OCI-M2 (cell line): ENCODE data around the gene RPP30.

ENCODE experiments used
- DNase-seq: peaks from one replicate; lab custom pipeline; 2025; ENCODE audit not compliant: unreplicated experiment; lab: John Stamatoyannopoulos, UW

The RPP30 gene

DNA sequence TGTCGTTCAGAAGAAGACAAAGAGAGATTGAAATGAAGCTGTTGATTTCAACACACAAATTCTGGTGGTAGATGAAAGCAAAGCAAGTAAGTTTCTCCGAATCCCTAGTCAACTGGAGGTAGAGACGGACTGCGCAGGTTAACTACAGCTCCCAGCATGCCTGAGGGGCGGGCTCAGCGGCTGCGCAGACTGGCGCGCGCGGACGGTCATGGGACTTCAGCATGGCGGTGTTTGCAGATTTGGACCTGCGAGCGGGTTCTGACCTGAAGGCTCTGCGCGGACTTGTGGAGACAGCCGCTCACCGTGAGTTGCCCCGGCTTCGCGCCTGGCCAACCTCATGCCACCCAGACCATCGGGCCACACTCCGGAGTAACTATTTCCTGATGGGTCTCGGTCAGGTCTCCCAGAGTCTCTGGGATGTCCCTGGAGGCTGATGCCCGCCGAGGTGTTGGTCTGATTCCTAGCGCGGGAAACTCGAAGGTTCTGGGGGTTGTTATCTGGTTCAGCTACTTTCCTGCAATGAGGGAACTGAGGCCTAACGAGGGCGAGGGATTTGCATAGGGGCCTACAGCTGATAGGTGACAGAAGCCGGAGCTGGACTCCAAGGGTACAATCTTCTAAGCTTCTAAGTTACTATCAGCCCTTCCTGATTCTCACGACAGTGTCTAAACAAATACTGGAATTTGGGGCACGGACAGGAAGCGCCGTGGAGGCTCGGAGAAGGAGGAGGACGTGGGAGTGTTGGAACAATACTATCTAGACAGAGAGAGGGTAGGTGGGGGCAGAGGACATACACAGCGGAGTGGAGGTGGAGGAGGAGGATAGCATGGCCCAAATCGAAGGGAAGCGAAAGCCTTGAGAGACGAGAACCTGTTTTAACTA is at the start of gene RPP30:
Gene RPP30, plus strand, starts transcription at position 209 of the 882 bp plus-strand sequence. Its CDS starts 13 bp downstream, at position 222.
- peak; percentile 74 for DNase-seq

DNA sequence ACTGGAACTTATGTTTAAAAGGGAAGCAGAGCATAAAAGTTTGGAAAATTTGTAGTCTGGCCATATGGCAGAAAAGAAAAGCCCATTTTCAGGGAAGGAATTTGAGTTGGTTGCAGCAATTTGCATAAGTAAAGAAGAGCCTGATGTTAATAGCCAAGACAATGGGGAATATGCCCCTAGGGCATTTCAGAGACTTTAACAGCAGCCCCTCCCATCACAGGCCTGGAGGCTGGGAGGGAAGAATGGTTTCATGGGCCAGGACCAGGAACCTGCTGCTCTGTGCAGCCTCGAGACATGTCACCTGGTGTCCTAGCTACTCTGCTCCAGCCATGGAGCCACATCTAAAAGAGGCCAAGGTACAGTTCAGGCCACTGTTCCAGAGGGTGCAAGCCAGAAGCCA is 49.3 kb upstream of the RPP30 start:
- no peak for DNase-seq

DNA sequence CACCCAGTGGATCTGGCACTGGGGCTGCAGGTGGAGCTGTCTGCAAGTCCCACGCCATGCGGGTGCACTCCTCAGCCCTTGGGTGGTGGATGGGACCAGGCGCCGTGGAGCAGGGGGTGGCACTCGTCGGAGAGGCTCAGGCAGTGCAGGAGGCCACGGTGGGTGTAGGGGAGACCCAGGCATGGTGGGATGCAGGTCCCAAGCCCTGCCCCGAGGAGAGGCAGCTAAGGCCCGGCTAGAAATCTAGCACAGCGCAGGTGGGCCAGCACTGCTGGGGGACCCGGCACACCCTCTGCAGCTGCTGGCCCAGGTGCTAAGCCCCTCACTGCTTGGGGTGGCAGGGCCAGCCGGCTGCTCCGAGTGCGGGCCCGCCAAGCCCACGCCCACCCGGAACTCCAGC is 39.7 kb upstream of the RPP30 start:
- no peak for DNase-seq

DNA sequence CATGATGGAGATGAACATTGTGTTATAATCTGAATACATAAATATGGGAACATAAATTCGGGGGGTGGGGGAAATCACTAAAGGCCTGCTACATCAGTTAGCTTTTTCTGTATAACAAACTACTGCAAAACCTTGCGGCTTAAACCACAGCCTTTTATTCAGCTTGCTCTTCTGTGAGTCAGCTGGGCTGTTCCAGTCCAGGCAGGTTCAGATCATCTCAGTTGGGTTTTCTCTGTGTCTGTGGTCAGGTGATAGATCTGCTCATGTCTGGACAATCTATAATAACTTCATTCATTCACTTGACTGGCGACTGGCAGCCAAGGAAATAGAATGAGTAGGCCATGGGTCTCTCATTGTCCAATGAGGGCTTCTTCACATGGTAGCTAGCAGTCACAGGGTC is 37.4 kb upstream of the RPP30 start:
- no peak for DNase-seq

DNA sequence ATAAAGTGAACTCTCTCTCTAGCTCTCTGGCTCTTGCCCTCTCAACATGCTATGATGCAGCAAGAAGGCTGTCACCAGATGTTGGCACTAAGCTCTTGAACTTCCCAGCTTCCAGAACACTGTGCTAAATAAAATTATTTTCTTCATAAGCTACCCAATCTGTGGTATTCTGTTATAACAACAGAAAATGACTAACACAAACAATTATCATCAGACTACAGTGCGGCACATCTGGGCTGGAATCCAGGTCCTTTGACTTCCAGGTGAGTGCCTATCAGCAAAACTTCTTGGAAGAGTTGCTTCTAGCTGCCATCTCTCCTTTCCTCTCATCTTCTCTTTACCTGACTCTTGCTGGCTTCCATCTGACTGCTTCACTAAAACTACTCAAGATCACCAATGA is 34.3 kb upstream of the RPP30 start:
- no peak for DNase-seq

DNA sequence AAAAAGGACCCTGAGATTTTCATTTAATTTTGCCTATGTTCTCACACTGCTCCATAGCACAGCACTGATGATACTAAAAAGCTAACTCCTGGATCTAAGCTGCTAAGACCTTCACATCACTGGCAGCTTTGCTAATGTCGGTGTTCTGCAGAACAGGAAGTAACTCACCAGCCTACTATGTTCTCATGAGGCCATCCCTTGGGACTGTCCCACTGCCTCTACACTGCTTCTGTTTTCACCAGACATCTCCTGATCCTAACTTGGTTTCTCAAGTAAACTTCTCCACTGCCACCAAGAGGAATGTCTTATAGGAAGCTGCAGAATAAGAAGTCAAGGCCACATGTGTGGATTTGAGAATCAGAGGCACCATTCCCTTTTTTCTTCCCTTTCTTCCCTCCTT is 29.0 kb upstream of the RPP30 start:
- no peak for DNase-seq

DNA sequence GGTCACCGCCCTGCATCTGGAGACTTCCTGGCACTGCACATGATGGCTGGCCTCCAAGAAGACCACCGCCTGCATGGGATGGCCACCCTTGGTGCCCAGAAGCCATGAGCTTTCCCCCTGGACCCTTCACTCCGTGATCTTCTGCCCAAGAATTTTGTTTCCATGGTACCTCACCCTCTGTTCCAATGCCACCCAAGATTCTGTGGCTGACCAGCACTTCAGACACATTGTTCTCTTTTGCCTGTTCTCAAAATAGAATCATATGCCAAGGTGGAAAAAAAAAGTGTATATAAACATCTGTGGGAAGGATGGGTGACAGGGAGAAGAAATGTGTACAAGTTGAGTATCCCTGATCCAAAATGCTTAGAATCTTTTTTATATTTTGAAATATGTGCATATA is 26.0 kb upstream of the RPP30 start:
- DNase-seq = no peak

DNA sequence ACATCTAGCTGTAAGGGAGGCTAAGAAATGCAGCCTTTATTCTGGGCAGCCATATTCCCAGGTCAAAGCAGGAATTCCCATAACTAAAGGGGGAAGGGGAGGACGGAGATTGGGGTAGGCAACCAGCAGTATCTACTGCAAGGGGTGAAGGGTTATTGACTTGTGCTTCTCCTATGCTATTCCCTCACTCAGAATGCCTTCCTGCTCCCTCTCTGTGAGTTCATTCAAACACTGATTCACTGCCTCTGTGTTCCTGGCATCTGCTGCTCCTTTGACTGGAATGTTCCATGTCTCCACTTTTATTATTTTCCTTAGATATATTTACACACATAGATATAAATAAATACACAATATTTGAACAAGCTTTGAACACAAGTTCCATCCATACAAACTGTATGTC is 25.0 kb upstream of the RPP30 start:
- DNase-seq = no peak

DNA sequence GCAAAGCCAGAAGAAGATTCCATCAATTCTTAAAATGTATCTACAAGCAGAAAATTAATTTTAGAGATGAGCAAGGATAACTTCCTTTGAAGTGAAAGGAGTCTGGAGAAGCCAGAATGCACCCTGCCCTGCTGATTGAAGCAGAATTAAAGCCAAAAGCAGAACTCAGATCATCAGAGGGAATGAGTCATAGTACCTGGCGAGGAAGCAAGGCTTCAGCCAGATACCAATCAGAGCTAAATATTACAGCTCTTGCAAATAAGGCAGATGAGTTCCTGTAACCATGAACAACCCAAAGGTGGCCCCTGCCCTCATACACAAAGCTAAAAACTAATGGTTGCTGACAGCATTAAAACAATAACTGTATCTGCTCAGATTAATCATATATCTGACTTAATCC is 24.3 kb upstream of the RPP30 start:
- no peak for DNase-seq

DNA sequence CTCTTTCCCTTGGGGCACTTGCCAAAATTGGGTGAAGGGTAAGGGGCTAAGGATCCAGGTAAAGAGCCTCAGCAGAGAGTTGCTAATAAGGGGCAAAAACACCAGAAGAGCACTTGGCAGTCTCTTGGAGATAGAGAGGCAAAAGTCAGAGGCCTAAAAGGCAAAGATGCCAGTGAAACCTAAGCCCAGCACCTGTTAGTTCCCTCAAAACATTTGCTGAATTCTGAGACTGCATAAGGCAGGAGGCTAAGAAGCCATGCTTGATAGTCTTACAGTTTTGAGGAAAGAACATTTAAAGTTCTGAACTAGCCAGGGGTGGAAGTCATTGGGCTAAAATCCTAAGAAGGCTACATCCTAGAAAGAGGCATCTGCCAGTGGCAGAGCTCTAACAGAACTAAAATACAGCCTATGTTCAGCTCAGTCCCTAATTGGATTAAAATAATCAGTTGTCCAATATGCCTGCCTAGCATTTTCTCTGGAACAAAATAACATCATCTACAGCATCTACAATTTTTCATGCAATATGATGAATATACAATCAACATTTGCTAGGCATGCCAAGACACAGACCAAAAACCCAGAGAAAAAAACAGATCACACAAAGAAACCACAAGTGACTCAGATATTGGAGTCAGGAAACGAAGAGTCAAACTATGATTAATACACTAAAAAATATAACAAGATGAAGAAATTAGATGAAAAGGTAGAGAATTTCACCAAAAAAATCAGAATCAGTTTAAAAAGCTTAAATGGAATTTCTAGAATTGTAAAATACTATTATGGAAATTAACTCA is 21.6 kb upstream of the RPP30 start:
- no peak for DNase-seq

DNA sequence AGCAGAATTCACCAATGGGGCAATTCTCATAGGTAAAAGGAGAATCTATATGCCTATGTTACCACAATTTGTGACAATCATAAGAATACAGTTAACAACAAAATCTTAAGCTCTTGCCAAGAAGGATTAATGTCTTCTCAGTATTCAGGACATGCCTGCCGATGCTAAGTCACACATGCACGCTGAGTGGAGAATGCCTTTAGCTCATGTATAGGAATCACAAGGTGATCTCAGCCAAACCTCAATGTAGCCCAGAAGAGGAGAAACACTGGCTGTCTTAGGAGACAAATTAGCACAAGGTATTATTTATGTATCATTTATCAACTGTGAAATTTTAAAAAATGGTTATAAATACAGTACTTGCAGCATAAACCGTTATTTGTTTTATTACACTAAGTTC is 16.6 kb upstream of the RPP30 start:
- no peak for DNase-seq

DNA sequence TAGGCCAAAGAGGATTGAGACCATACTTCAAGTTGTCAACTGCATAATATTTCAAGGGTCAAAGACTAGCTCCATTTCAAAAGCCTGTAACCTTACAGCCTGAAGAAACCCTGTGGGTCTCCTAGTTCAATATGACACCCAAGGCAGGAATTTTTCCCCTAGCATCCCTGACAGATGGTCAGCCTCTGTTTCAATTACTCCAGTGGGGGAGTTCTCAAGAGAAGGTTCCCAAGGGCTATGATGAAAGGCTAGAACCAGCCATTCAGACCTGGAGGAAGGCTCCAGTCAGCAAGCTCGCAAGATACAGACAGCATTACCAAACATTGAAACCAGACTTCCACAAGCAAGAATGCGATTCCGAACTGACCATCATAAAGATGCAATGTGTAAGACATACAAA is 15.5 kb upstream of the RPP30 start:
- DNase-seq = no peak

DNA sequence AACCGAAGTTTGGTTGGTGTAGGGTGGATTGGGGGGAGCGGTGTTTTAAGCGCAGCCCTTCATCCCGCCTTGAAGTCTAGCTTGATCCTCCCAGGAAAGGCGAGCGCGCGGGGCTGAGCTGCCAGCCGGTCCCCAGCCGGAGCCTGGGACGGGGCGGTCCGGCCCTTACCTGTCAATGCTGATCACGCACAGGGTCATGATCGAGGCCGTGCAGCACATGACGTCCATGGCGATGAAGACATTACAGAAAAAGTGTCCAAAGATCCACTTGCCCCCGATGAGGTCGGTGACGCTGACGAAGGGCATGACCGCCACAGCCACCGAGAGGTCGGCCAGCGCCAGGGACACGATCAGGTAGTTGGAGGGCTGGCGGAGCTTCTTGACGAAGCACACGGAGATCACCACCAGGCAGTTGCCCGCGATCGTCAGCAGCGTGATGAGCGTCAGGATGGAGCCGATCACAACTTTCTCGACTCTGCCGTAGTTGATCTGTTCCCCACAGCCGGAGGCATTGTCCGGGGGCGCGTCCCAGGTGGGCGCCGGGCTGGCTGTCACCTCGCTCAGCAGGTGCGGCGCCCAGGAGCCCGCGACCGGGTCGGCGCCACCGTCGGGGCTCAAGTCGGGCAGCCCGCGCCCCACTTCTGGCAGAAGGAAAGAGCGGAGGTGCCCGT is 14.7 kb upstream of the RPP30 start:
- DNase-seq = no peak

DNA sequence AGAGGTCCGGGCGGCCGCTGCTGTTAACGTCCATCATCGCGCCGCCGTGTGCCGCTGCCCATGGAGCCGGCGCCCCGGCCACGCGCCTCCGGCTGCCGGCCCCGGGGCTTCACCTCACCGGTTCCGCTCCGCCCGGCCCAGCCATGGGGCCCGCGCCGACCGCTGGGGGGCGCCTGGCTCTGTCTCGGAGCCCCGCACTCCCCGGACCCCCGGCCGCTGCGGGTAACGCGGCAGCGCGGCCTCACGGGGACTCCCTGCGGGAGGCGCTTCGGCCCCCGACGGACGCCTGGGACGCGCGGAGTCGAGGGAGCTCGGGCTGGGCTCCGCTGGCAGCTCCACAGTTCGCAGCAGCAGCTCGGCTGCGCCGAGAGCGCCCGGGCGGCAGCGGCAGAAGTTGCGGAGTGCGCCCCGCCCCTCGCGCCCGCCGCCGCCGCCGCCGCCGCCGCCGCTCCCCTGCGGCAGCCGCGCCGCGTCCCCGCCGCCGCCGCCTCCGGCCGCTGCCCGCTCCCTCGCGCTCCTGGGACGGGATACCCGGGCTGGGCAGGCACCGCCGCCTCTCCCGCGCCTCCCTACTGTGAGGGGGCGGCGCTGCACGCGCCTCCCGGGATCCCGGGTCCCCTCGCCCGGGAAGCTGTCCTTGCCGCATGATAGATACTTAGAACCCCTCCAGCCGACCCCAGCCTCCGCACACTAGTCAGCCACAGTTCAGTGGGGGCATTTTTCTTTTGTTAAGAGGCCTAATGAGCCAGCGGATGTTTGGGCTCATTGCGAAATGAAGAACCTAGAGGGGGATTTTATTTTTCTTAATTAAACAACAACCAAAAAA is 13.9 kb upstream of the RPP30 start, which contains the start of gene HTR7:
Gene HTR7, minus strand, starts transcription at position 405 of the 826 bp plus-strand sequence. Its CDS starts 368 bp downstream, at position 37.
- no peak for DNase-seq

DNA sequence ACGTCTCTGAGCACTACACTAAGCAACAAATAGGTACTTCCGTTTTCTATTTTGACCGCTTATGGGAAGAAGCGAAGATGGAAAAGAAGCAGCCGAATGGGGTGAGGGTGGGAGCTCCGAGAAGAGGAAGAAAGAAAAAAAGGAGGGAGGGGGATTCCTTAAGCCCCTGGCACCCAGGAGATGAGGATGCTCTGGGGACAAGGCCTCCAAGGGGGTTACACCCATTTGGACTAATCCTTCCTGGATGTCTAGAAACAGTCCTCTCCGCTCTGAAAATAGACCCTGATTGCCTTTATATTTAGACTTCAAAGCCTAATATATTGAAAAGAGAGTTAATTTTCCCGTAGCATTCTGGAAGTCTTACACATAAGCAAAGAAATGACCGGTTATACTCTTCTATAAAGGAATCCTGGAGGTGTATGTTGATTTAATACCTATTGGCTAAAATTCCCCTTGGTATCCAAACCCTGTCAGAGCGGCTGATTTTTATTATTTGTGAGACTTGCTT is 13.3 kb upstream of the RPP30 start:
- no peak for DNase-seq

DNA sequence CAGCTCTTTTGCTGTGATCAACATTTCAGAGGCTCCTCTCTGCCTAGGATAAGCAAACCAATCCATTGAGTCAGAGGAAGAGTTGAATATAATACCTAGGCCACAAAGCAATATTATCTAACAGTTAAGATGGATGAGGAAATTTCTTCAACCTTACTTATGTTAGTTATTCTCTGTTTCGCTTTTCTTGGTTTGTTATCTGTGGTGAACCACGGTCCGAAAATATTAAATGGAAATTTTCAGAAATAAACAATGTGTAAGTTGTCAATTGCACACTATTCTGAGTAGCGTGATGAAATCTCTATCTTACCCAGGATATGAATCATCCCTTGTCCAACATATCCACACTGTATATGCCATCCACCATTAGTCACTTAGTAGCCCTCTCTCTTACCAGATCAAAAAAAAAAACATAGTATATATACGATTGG is 12.4 kb upstream of the RPP30 start:
- no peak for DNase-seq

DNA sequence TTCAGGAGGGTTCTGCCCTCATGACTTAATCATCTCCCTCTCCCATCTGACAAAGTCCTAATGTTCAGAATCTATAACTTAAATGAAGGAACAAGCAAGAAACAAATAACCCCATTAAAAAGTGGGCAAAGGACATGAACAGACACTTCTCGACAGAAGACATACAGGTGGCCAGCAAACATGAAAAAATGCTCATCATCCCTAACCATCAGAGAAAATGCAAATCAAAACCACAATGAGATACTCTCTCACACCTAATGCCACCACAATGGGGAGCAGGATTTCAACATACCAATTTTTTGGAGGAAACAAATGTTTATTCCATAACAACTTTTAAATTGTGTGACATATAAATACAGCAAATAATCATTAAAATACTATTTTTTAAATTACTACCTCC is 11.0 kb upstream of the RPP30 start:
- DNase-seq = no peak

DNA sequence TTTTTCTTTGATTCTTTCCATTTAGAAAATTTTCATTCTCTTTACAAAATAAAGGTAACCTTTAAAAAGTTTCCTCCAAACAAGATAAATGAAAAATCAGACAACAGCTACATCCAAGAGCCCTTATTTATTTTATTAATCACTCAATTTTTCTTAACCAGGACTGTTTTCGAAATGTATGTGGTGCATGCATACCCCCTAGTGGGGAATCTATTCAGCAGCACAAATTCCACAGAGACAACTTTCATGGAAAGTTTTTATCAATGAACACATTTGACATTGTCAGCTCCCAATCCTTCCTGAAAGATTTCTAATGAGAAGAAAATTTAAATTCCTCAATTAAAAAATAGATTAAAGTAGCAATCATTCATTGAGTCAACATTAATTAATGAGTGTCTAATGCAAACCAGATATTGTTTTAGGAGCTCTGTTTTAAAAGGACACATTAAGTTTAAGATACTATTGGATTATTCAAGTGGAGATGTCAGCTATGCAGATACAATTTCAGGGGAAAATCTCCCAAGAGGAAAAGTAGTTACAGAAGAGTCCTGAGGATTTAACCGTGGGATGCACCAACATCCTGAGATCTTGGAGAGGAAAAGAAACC is 8.8 kb upstream of the RPP30 start:
- DNase-seq = no peak

DNA sequence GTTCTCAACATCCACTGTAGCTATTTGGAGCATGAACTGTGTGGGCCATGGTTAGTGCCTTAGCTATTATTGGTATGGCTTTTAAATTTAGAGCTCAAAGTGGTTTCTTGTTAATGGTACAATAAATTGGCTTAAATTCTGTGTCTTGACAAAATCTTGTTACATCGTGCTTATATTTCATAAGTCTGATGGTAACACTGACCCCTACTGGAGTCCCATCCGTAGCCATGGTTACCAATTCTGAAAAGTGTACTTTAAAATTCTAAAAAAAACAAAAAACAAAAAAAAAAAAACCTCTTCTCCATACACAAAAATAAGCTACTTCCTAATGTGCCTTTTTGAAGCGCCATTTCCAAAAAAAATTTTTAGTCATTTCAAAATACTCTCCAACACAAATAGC is 6.4 kb upstream of the RPP30 start:
- no peak for DNase-seq

DNA sequence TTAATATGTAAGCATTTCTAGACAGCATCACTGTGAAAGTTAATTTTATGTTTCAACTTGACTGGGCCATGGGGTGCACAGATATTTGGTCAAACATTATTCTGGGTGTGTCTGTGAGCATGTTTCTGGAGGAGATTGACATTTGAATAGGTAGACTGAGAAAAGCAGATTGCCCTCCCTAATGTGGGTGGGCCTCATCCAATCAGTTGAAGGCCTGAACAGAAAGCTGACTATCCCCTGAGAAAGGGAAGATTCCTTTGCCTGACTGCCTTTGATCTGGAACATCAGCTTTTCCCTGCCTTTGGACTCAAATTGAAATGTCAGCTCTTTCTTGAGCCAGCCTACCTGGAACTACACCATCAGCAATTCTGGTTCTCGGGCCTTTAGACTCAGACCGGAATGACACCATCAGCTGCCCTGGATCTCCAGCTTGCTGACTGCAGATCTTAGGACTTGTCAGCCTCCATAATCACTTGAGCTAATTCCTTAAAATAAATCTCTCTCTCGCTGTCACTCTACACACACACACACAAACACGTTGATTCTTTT is 5.7 kb upstream of the RPP30 start:
- DNase-seq = no peak
